ENCODE measurements around the gene TNS4.
A peak's percentile ranks its signal among the peaks of the same experiment; 100 is the strongest.

Gene TNS4

DNA sequence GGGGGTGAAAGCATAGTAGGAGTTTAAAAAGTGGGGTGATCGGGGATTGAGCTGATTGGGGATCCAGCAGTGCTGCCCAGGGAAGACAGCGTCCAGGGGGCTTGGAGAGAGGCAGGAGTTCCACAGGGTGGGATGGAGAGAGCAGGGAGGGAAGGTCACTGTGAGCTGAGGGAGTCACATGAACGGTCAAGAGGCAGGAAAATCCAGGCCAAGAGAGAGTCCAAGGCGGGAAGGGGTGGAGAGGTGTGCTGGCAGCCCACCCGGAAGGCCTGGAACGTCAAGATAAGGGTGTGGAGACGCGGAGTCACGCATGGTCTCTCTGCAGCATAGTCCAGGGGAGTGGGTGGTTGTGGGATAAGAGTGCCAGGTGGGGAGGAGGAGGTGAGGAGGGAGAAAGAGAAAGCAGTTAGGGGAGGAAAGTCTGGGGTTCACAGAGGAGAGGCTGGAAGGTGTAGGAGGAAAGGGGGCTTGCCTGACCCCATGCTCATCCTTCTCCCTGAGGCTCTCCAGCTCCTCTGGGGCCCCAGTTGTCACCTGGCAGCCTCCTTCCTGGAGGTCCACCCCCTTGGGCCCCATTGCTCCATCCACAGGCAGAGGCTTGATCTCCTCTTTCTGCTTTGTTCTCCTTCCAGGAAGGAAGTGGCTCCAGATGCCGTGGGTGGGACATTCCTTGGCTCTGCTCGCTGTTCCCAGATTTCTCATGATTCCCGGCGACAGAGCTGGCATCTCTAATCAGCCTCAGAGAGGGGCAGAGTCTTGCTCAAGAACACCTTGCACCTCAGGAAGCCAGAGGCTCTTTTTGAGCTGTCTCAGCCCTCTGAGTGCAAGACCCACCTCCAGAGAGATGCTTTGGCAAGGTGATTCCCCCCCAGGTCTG is 35.1 kb upstream of the TNS4 start:
- no peak for DNase-seq (ENCODE audit: low read depth)

GRCh38 chr17:40535924-40536294 is 34.5 kb upstream of the TNS4 start:
- DNase-seq (ENCODE audit: low read depth), result no peak

GRCh38 chr17:40535438-40535837 is 34.0 kb upstream of the TNS4 start:
- no peak for DNase-seq (ENCODE audit: low read depth)

DNA sequence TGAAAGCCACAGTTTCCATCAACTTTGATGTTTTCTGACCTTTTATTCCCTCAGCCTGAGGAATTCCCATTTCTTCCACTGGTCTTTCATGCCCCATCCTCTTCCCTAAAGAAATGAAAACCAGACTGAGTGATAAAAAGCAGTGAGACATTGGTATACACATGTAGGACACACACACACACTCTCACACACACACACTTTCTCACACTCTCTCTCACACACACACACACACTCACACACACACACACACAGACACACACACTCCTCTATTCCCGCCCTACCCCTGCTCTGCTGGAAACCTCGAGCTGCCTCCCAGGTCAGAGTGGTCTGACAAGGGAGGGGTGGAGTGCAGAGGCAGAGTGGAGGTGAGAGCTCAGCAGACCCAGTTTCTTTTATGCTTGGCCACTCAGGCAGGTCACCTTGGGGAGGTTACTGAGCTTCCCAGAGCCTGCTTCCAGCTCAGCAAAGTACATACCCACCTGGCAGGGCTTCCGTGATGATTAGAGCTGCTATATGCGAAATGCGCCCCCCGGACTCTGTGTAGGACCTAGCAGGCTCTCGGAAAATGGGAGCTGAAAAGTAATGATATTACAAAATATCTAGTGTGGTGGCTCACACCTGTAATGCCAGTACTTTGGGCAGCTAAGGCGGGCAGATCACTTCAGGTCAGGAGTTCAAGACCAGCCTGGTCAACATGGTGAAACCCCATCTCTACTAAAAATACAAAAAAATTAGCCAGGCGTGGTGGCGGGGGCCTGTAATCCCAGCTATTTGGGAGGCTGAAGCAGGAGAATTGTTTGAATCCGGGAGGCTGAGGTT is 33.2 kb upstream of the TNS4 start:
- no peak for DNase-seq (ENCODE audit: low read depth)

GRCh38 chr17:40533896-40534295 is 32.5 kb upstream of the TNS4 start:
- no peak for DNase-seq (ENCODE audit: low read depth)

DNA sequence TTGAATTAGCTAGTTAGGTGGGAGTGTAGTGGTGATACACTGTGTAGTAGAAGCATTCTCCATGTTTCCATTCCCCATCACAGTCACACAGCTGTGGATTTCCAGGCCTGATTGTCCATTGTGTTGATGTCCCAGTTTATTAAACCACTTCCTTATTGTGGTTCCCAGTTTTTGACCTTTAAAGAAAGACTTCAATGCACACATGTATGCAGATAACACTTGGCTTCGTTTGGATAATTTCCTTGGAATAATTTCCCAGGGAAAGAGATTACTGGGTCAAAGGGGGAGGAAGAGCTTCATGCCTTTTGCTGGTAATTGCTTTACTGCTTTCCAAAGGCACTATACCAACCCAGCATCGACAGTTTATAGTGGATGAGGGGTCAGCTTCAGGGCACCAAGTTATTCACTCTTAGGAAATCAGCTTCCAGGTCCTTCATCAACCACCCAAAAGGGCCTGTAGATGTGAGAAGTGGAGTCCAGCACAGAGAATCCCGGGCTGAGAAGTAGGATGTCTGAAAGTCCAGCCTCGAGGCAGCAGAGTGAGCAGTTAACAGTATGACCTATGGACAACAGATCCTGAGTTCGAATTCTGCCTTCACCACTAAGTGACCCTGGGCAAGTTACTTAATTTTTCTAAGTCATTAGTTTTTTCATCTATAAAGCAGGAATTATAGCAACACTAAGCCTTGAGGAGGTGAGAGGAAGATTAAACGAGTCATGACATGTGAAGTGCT is 31.3 kb upstream of the TNS4 start:
- DNase-seq (ENCODE audit: low read depth), result no peak

- no peak for DNase-seq (ENCODE audit: low read depth)
Measured at GRCh38 chr17:40531051-40531991, 29.9 kb upstream of the TNS4 start.

DNA sequence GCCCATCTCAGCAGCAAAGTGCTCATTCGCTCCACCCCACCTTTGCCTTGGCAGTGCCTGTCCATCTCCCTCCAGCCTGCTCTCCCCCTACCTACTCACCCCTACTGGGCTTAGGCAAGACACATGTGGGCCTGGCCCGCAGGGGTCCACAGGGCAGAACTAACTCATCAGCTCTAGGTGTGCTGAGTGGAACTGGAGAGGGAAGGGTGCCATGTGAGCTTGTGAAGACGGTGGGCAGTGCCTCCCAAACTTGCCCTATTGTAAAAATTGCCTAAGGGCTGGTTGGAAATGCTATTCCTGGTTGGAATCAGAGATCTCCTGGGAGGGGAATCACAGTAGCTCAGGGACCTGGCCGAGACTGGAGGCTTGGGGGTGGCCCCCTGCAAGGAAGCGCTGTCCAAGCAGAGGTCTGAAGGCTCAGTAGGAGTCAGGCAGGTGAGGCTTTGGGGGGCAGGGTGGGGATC is 29.1 kb upstream of the TNS4 start:
- no peak for DNase-seq (ENCODE audit: low read depth)

DNA sequence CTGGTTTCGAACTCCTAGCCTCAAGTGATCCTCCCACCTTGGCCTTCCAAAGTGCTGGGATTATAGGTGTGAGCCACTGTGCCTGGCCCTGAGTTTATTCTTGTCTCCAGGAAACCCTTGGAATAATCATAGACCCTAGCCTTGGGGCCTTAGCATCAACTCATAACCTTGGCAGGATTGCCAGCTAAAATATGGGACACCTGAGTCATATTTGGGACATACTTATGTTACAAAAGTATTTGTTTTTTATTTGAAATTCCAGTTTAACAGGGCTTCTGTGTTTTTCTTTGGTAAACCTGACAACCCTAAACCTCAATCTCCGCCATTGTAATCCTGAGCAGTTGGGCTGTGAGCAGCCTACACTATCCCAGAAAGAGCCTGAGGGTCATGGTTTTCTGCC is 28.6 kb upstream of the TNS4 start:
- DNase-seq (ENCODE audit: low read depth), result no peak

DNA sequence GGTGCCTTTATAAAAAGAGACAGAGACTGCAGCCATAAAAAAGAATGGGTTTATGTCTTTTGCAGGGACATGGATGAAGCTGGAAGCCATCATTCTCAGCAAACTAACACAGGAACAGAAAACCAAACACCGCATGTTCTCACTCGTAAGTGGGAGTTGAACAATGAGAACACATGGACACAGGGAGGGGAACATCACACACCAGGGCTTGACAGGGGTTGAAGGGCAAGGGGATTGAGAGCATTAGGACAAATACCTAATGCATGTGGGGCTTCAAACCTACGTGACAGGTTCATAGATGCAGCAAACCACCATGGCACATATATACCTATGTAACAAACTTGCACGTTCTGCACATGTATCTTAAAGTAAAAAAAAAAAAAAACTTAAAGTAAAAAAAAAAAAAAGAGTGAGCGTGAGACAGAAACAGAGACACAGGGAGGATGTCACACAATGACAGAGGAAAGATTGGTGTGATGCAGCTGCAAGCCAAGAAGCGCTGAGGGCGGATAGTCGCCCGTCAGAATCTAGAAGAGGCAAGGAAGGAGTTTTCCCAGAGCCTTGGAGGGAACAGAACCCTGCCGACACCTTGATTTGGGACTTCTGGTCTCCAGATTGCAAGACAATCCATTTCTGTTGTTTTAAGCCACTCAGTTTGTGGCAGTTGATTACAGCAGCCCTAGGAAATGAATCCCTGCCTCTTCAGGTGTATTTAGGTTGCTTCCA is 27.4 kb upstream of the TNS4 start:
- no peak for DNase-seq (ENCODE audit: low read depth)

DNA sequence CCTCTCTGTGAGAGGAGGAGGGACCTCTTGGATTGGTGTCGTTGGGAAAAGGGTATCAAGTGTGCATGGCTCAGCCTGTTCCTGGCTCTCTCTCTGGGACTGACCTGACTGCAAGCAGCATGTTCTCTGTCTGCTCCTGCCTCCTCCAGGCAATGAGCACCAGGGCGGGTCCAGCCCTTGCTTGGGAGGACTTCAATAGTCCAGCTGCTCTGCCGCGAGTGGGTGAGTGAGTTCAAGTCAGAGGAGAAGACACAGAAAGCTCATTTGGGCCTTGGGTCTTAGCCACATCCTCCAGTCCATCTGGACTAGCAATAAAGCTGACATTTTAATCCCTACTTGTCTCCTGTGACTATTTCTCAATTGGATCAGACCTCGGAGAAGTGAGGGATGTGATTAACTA is 25.2 kb upstream of the TNS4 start:
- DNase-seq (ENCODE audit: low read depth), result no peak

DNA sequence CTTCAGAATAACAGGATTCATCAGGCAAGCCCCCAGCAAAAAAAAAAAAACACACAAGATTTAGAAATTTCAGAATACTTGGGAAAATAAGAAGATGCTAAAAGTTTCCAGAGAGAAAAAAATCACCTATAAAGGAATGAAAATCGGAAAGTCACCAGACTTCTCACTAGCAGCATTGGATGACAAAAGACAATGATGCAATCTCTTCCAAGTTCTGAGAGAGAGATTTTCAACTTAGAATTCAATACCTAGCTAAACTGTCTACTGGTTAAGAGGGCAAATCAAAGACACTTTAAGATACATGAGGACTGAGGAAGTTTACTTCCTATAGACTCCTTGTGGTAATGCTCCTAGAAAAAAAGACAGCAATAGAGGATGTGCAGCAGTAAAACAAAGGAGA is 23.9 kb upstream of the TNS4 start:
- DNase-seq (ENCODE audit: low read depth), result no peak

DNA sequence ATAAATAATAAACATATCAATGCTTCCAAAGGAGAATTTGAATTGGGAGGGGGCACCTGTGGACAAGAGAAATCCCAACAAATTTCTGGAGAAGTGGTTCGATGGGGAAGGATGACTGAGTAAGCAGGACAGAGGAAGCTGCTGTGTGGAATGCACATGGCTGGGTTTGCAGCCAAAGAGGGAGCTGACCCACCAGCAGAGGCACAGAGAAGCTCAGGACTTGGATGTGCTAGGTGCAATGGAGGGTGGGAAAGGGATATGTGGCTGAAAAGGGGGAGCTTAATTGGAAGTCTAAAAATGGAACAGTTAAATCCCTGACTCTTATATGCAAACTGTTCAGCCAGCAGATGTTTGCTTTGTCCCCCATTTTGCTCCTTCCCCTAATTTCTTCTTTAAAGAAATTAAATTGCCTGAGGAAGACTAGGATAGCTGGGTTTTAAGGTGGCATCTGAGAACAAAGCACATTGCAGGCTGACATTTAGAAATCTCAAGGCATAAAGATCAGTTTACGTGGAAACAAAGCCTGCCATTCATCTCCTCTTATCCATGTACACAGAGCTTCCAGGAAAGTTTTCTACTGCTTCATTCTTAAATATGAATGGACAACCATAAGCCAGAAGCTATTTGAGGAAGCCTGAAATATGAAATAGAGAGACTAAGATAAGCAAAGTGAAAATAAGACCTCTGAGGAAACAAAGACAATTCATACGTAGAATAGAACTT is 23.0 kb upstream of the TNS4 start:
- no peak for DNase-seq (ENCODE audit: low read depth)

DNA sequence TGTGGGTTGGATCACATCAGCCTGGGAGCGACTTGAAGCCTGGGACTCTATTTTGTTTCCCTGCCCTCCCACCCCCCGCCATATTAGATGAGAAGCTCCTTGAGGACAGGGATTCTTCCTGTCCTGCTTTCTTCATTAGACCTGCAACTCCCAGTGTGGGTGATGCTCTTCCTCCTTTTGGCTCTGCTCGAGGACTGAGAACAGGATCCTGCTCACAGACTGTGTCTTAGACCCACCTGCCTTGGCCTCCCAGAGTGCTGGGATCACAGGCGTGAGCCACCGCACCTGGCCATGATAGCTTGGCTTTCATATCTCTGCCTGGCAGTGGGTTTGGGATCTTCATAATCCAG is 21.5 kb upstream of the TNS4 start:
- no peak for DNase-seq (ENCODE audit: low read depth)

DNA sequence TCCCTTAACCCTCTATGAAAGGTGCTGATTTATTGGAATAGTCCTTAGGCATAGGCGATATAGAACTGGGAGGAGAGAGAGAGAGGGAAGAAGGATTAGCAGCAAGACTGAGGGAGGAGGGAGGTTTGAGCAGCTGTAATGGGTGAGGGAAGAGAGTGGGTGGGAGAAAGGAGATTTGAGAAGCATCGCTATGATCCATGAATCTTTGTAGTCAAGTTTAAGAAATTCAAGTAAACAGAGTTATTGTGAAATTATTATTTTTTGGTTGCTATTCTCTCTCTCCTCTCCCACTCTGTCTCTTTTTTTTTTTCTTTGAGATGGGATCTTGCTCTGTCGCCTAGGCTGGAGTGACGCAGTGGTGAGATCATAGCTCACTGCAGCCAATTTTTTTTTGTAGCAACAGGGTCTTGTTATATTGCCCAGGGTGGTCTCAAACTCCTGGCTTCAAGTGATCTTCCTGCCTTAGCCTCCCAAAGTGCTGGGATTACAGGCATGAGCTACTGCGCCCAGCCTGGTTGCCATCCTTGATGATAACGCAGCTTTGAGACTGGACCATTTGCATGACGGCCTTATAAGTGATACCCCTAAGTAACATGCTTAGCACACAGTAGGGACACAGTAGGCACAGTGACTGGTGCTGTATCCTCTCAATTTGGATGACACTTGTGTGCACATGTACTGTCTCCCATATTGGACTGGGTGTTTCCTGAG is 21.0 kb upstream of the TNS4 start:
- DNase-seq (ENCODE audit: low read depth), result no peak

DNA sequence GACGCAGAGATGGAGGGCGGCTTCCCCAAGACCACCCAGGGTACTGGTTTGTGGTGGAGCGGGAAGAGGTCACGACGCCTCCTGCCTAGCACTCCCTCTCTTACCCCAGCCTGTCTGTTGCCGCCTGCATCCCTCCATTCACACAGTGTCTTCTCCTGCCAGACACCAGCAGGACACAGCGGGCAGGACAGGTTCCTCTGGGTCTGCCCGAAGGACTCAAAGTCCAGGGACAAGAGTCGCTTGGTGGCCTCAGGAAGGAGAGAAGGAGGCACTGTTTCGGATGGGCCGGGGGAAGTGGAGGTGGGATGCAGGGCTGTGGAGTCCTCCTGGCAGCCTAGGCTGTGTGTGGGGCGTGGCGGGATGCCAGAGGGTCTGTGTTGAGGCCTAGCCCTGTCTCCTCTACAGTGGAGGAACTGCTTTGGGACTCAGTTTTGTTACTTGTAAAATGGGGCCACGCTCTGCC is 19.6 kb upstream of the TNS4 start:
- no peak for DNase-seq (ENCODE audit: low read depth)

DNA sequence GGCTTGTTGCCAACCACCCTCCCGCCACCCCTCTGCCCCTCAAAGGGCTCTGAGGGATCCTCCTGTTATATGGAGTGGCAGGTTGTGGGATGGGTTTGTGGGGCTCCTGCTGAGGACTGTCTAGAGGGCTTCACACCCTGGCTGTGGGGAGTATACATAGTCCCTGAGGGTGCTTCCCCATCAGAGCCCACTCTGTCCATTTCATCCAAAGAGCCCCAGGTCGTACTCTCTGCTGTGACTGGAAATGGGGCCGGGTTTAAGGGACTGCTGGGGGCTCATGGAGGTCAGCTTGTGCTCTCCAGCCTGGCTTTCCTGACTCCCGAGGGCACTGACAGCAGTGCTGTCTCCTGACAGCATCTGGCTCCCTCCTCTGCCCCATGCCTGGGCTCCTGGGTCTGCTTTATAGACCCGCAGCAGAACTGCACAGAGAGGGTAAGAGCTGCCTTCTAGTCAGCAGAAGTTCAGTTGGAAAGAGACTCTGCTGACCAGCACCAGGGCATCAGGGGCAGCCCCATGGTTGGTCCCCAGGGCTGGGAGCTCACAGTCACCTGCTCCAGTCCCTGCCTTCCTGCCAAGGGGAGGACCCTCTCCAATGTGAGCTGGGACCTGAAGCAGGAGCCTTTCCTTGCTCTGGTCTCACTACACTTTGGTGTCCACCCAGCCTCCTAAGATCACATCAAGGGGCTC is 17.8 kb upstream of the TNS4 start:
- DNase-seq (ENCODE audit: low read depth), result no peak

- DNase-seq (ENCODE audit: low read depth), result peak; percentile 53
Measured at GRCh38 chr17:40518401-40519088, 17.1 kb upstream of the TNS4 start.

All from HS-5 (cell line).